22Rv1 (cell line): ENCODE data around the gene CDCP1.

Source experiments
- H3K27ac ChIP-seq: fragments of 450-650 bp; 2 replicates; pipeline ENCODE4 v1.5.1; 2017
- CTCF ChIP-seq: fragments of 450-650 bp; IDR thresholded peaks from 2 replicates; pipeline ENCODE4 v1.5.1; 2017; ENCODE audit warnings: mild to moderate bottlenecking
- ZFX ChIP-seq: fragments of 450-650 bp; IDR thresholded peaks from 2 replicates; pipeline ENCODE4 v1.6.1; 2017; ENCODE audit warnings: antibody characterized with exemption, borderline replicate concordance

CDCP1 gene

GRCh38 chr3:45049807-45050206 is 96.4 kb downstream of the CDCP1 start:
- H3K27ac ChIP-seq: no peak overlapping the region
- no peak for TF ChIP-seq CTCF
- no peak for TF ChIP-seq ZFX

- TF ChIP-seq CTCF: no peak
- H3K27ac ChIP-seq: no peak overlapping the region
Observed at GRCh38 chr3:45048244-45048643, 97.9 kb downstream of the CDCP1 start.

- H3K27ac ChIP-seq: no peak overlapping the region
- no peak for TF ChIP-seq CTCF
- TF ChIP-seq ZFX: no peak
Observed at GRCh38 chr3:45043728-45044299, 102.4 kb downstream of the CDCP1 start.

- no peak overlapping the region for H3K27ac ChIP-seq
- TF ChIP-seq ZFX (no peak), CTCF (no peak)
Observed at GRCh38 chr3:45042162-45042561, 104.0 kb downstream of the CDCP1 start.

- TF ChIP-seq CTCF: no peak
- TF ChIP-seq ZFX: no peak
- no peak overlapping the region for H3K27ac ChIP-seq
Observed at GRCh38 chr3:45041666-45042065, 104.5 kb downstream of the CDCP1 start.

- TF ChIP-seq CTCF: peak; percentile 98
- no peak for TF ChIP-seq ZFX
- no peak overlapping the region for H3K27ac ChIP-seq
Observed at GRCh38 chr3:45037720-45038455, 108.3 kb downstream of the CDCP1 start.
